Keratinocyte (primary cell): ENCODE data around the gene SMARCC2. TPM values are rescaled to one million over a fixed set of nuclear protein-coding genes. Genes with fewer than 3 reads are reported as not detected.

Experiments used
- DNase-seq: peaks from one replicate; pipeline ENCODE4 v3.0.0-alpha.2; 2011; ENCODE audit warnings: low read depth, missing footprints, low spot score
- FAIRE-seq: peaks from 2 replicates; lab custom pipeline; 2011; peaks lifted over from hg19 to GRCh38; lab: Jason Lieb, UNC
- H2AFZ ChIP-seq: 2 replicates; pipeline ENCODE4 v1.6.0; 2012; ENCODE audit warnings: low read length, control low read depth, inconsistent platforms; ENCODE audit not compliant: control insufficient read depth
- H3K27ac ChIP-seq: 2 replicates; pipeline ENCODE4 v1.5.1; 2011; ENCODE audit warnings: low read length; ENCODE audit not compliant: control insufficient read depth, insufficient read depth
- H3K27me3 ChIP-seq: 3 replicates; pipeline ENCODE4 v1.6.0; 2011; ENCODE audit warnings: low read length; ENCODE audit not compliant: control insufficient read depth, insufficient read depth; ENCODE audit errors: extremely low read depth
- H3K36me3 ChIP-seq, 2 experiments: 2 replicates in 1 of 2; 3 replicates in 1 of 2; pipeline ENCODE4 v1.5.1; 2011; ENCODE audit warnings: low read length in 2 of 2, mild to moderate bottlenecking in 1 of 2; ENCODE audit not compliant: control insufficient read depth in 2 of 2, insufficient read depth in 2 of 2; ENCODE audit errors: extremely low read depth in 1 of 2
- H3K4me1 ChIP-seq: 3 replicates; pipeline ENCODE4 v1.5.1; 2011; ENCODE audit warnings: low read length; ENCODE audit not compliant: control insufficient read depth, insufficient read depth; ENCODE audit errors: extremely low read depth
- H3K4me2 ChIP-seq: 3 replicates; pipeline ENCODE4 v1.6.0; 2011; ENCODE audit warnings: low read depth, low read length; ENCODE audit not compliant: control insufficient read depth, insufficient read depth; ENCODE audit errors: extremely low read depth
- H3K4me3 ChIP-seq, 3 experiments: fragments of 200-600 bp in 1 of 3; sonication (generic) in 1 of 3; 2 replicates in 2 of 3; 3 replicates in 1 of 3; pipeline ENCODE4 v1.5.1; 2011 to 2016; ENCODE audit warnings: low read length in 3 of 3, mild to moderate bottlenecking in 3 of 3, control low read depth in 2 of 3, inconsistent platforms in 1 of 3, low read depth in 1 of 3, mixed read lengths in 1 of 3, mixed run types in 1 of 3, moderate library complexity in 1 of 3; ENCODE audit not compliant: control insufficient read depth in 2 of 3, insufficient read depth in 2 of 3; ENCODE audit errors: extremely low read depth in 1 of 3
- H3K79me2 ChIP-seq: 2 replicates; pipeline ENCODE4 v1.6.0; 2012; ENCODE audit warnings: low read length; ENCODE audit not compliant: control insufficient read depth, insufficient read depth
- H3K9ac ChIP-seq: 3 replicates; pipeline ENCODE4 v1.6.0; 2011; ENCODE audit warnings: low read length; ENCODE audit not compliant: control insufficient read depth, insufficient read depth; ENCODE audit errors: extremely low read depth
- H3K9me1 ChIP-seq: 3 replicates; pipeline ENCODE4 v1.6.0; 2011; ENCODE audit warnings: low read length; ENCODE audit not compliant: control insufficient read depth, insufficient read depth; ENCODE audit errors: extremely low read depth
- H3K9me3 ChIP-seq: 2 replicates; pipeline ENCODE4 v1.5.1; 2012; ENCODE audit warnings: low read depth, low read length; ENCODE audit not compliant: control insufficient read depth
- H4K20me1 ChIP-seq: 3 replicates; pipeline ENCODE4 v1.6.0; 2011; ENCODE audit warnings: low read length; ENCODE audit not compliant: control insufficient read depth, insufficient read depth; ENCODE audit errors: extremely low read depth
- EZH2 ChIP-seq: IDR thresholded peaks from one replicate; pipeline ENCODE4 v1.6.1; 2012; ENCODE audit warnings: inconsistent platforms, mild to moderate bottlenecking, low read length, moderate library complexity
- dilution Hi-C: fragments of 300-500 bp; cut with MboI; formaldehyde crosslinking; loops from one replicate; pipeline ENCODE4 v1.7.0; 2020; ENCODE audit warnings: low sequenced_read_pairs; ENCODE audit not compliant: extremely low pct_ligation_motif_present
- polyA plus RNA-seq, 5 experiments: library from polyadenylated mRNA; depleted of rRNA in 3 of 5; stranded (reverse) in 3 of 5; stranded (forward) in 1 of 5; unstranded in 1 of 5; fragments of >200 nt; gene quantifications; 1 replicate in 1 of 5; 2 replicates in 3 of 5; 3 replicates in 1 of 5; pipeline versions ENCODE4 v1.2.1 to v1.2.3, GENCODE V29; 2011 to 2012; ENCODE audit warnings: missing spikeins in 2 of 5, low read depth in 1 of 5, low replicate concordance in 1 of 5
- TF ChIP-seq, protein P1 (sequence below), 3 experiments: IDR thresholded peaks in 1 of 3; conservative IDR thresholded peaks in 1 of 3; optimal IDR thresholded peaks in 1 of 3; 2 replicates in 2 of 3; 3 replicates in 1 of 3; pipeline versions ENCODE3 to v1.5.1; 2011; ENCODE audit warnings: low read length in 3 of 3, mild to moderate bottlenecking in 3 of 3, moderate library complexity in 2 of 3, control low read depth in 1 of 3, inconsistent platforms in 1 of 3; ENCODE audit not compliant: insufficient read depth in 2 of 3; ENCODE audit errors: extremely low read depth in 1 of 3

The SMARCC2 gene
- polyA plus RNA-seq, 1 donor (not counting 4 experiments of a cell fraction or from before 2014, with no cell fraction given) = 32.5 TPM

DNA sequence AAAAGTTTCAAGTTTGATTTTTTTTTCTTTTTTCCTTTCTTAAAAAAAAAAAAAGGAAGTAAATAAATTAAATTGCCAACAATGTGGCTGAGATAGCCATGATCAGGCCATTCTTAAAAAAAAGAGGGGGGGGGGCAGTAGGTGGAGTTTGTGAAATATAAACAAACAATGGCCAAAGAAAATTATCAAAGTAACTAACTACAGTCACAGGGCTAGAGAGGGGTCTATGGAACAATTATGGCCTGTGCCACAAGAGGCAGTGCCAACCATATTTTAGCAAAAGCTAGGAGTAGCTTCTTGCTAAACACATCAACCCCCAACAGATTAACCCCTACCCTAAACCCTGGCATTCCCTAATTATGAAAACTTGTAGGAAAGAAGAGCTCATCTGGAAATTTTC, 16.2 kb upstream of the SMARCC2 start:
- peaks cover 22 to 43% of the 10 kb centered on the region in 2 experiments for H3K36me3 ChIP-seq
- no peak overlapping the region for H2AFZ ChIP-seq
- dilution Hi-C loops = no loop called here
- H3K9me3 ChIP-seq = no peaks in the 10 kb centered on the region
- H3K9me1 ChIP-seq = no peaks in the 10 kb centered on the region
- TF ChIP-seq, protein P1, sequence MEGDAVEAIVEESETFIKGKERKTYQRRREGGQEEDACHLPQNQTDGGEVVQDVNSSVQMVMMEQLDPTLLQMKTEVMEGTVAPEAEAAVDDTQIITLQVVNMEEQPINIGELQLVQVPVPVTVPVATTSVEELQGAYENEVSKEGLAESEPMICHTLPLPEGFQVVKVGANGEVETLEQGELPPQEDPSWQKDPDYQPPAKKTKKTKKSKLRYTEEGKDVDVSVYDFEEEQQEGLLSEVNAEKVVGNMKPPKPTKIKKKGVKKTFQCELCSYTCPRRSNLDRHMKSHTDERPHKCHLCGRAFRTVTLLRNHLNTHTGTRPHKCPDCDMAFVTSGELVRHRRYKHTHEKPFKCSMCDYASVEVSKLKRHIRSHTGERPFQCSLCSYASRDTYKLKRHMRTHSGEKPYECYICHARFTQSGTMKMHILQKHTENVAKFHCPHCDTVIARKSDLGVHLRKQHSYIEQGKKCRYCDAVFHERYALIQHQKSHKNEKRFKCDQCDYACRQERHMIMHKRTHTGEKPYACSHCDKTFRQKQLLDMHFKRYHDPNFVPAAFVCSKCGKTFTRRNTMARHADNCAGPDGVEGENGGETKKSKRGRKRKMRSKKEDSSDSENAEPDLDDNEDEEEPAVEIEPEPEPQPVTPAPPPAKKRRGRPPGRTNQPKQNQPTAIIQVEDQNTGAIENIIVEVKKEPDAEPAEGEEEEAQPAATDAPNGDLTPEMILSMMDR (optimal IDR thresholded peaks at IDR 0.05 in 1 of 3, IDR thresholded peaks at IDR 0.05 in 1 of 3, conservative IDR thresholded peaks at IDR 0.05 in 1 of 3; ENCODE audit: extremely low read depth in 1 of 3, insufficient read depth in 2 of 3, low read length in 3 of 3) = no peak
- no peak for TF ChIP-seq EZH2
- no peak overlapping the region for H3K4me3 ChIP-seq
- no peaks in the 10 kb centered on the region for H3K79me2 ChIP-seq
- no peak overlapping the region for H3K9ac ChIP-seq
- H3K27ac ChIP-seq = no peak overlapping the region
- no peak for FAIRE-seq
- H4K20me1 ChIP-seq = no peaks in the 10 kb centered on the region
- no peak overlapping the region for H3K4me2 ChIP-seq
- no peak for DNase-seq
- H3K4me1 ChIP-seq = no peaks in the 10 kb centered on the region
- no peaks in the 10 kb centered on the region for H3K27me3 ChIP-seq

DNA sequence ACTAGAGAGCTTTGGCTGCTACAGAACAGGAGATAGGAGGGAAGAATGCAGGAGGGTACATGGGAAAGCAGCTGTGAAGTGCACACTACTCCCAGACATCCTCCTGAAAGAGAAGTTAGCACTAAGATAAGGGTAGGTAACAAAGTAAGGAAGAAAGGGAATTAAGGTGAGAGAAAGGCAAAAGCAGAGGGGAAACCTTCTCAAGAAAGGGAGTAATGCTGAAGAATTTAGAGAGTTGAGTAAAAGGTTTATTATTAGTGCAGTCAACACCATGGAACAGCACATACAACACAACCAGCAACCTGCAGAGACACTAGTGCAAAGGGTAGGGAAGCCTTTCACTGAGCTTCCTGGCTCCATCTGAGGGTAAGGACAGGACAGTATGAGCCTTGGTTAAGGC, 15.0 kb upstream of the SMARCC2 start:
- FAIRE-seq (no peak), DNase-seq (no peak)
- Histone ChIP-seq H3K36me3 (peaks cover 17 to 36% of the 10 kb centered on the region in 2 experiments), H4K20me1 (no peaks in the 10 kb centered on the region), H3K4me1 (no peaks in the 10 kb centered on the region), H2AFZ (no peak overlapping the region), H3K79me2 (no peaks in the 10 kb centered on the region), H3K9me1 (no peaks in the 10 kb centered on the region), H3K9me3 (no peaks in the 10 kb centered on the region), H3K4me2 (no peak overlapping the region), H3K4me3 (no peak overlapping the region), H3K27me3 (no peaks in the 10 kb centered on the region), H3K9ac (no peak overlapping the region), H3K27ac (no peak overlapping the region)
- dilution Hi-C loops = no loop called here
- TF ChIP-seq EZH2 = no peak
- TF ChIP-seq, protein P1 (optimal IDR thresholded peaks at IDR 0.05 in 1 of 3, IDR thresholded peaks at IDR 0.05 in 1 of 3, conservative IDR thresholded peaks at IDR 0.05 in 1 of 3; ENCODE audit: extremely low read depth in 1 of 3, insufficient read depth in 2 of 3, low read length in 3 of 3) = no peak
